ENCODE results near the gene MCOLN1. TPM values are rescaled to one million over a fixed set of nuclear protein-coding genes. Genes with fewer than 3 reads are reported as not detected.

MCOLN1 gene
- total and polyA plus RNA-seq, 2 of the 4 experiments (the other 2 are of a cell fraction) = 3.4 to 19.6 TPM

- H4K5ac ChIP-seq (ENCODE audit: low read depth, low read length) = no peak overlapping the region
- H2BK5ac ChIP-seq (ENCODE audit: low read depth, low read length, poor library complexity, severe bottlenecking) = no peak overlapping the region
- H2BK120ac ChIP-seq (ENCODE audit: low read depth, low read length) = no peak overlapping the region
- no peak overlapping the region for H4K91ac ChIP-seq (ENCODE audit: insufficient read depth, low read depth, low read length)
- no peak overlapping the region for H2BK15ac ChIP-seq (ENCODE audit: low read depth, low read length)
- no peak overlapping the region for H3K56ac ChIP-seq (ENCODE audit: extremely low read depth, insufficient read depth, low read length)
- H3K4me2 ChIP-seq (ENCODE audit: low read depth, low read length) = no peak overlapping the region
- dilution Hi-C loops (cut with HindIII; ENCODE audit: low sequenced_read_pairs, unreplicated experiment) = no loop called here
- peaks cover 24% of the 10 kb centered on the region; the same call in 1 of the 2 replicates for H3K27me3 ChIP-seq (ENCODE audit: control insufficient read depth, insufficient read depth, low read length)
- no peak overlapping the region for H4K8ac ChIP-seq (ENCODE audit: low read depth in 2 of 2, low read length in 2 of 2)
- TF ChIP-seq BHLHE40 (IDR thresholded peaks at IDR 0.05; ENCODE audit: low read depth, low read length) = no peak
- no peak for TF ChIP-seq RAD21 (IDR thresholded peaks at IDR 0.05; ENCODE audit: low read length)
- TF ChIP-seq, protein P1, sequence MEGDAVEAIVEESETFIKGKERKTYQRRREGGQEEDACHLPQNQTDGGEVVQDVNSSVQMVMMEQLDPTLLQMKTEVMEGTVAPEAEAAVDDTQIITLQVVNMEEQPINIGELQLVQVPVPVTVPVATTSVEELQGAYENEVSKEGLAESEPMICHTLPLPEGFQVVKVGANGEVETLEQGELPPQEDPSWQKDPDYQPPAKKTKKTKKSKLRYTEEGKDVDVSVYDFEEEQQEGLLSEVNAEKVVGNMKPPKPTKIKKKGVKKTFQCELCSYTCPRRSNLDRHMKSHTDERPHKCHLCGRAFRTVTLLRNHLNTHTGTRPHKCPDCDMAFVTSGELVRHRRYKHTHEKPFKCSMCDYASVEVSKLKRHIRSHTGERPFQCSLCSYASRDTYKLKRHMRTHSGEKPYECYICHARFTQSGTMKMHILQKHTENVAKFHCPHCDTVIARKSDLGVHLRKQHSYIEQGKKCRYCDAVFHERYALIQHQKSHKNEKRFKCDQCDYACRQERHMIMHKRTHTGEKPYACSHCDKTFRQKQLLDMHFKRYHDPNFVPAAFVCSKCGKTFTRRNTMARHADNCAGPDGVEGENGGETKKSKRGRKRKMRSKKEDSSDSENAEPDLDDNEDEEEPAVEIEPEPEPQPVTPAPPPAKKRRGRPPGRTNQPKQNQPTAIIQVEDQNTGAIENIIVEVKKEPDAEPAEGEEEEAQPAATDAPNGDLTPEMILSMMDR (conservative IDR thresholded peaks at IDR 0.05; ENCODE audit: low read depth, low read length) = no peak
- TF ChIP-seq RFX5 (IDR thresholded peaks at IDR 0.05; ENCODE audit: low read depth, low read length) = no peak
- TF ChIP-seq CEBPB (IDR thresholded peaks at IDR 0.05; ENCODE audit: low read depth, low read length) = no peak
- no peak for TF ChIP-seq SMC3 (IDR thresholded peaks at IDR 0.05; ENCODE audit: low read depth, low read length)
- TF ChIP-seq CHD1 (IDR thresholded peaks at IDR 0.05; ENCODE audit: low read depth, low read length) = no peak
- TF ChIP-seq FOS (IDR thresholded peaks at IDR 0.05; ENCODE audit: low read depth, low read length) = no peak
- no peak overlapping the region for H2AFZ ChIP-seq (replicated peaks; ENCODE audit: low read length, poor library complexity)
- ChIA-PET CTCF (no interaction called here), POLR2A (ENCODE audit: unreplicated experiment) (no interaction called here)
- H3K4ac ChIP-seq (ENCODE audit: low read depth, low read length) = no peak overlapping the region
- H3K14ac ChIP-seq (replicated peaks; ENCODE audit: low read depth, low read length) = no peak overlapping the region
- H3K18ac ChIP-seq (ENCODE audit: low read depth, low read length) = no peak overlapping the region
- no peaks in the 10 kb centered on the region for H3K9me1 ChIP-seq (ENCODE audit: insufficient read depth, low read length)
- no peak overlapping the region for H2BK20ac ChIP-seq (ENCODE audit: low read depth, low read length)
- in situ Hi-C loops (cut with MboI; ENCODE audit: low sequenced_read_pairs) = no loop called here
- no peak overlapping the region for H3K9ac ChIP-seq (ENCODE audit: low read depth, low read length)
- DNase-seq (no peak), ATAC-seq (ENCODE audit: low read depth) (no peak)
- no TSS peak for BruUV-seq (replicated peaks)
- H2AK9ac ChIP-seq (replicated peaks; ENCODE audit: low read depth, low read length, poor library complexity) = no peak overlapping the region
- H3K23ac ChIP-seq (ENCODE audit: low read depth, low read length) = no peak overlapping the region
- H3K9me3 ChIP-seq (ENCODE audit: control insufficient read depth, insufficient read depth, low read length) = no peaks in the 10 kb centered on the region
- H3K4me1 ChIP-seq (ENCODE audit: control insufficient read depth, insufficient read depth, low read length) = peaks cover 3% of the 10 kb centered on the region; the same call in 1 of the 2 replicates
- intact Hi-C loops (cut with micrococcal nuclease) = no loop called here
- H2AK5ac ChIP-seq (ENCODE audit: low read depth, low read length) = no peak overlapping the region
- no peaks in the 10 kb centered on the region for H3K79me1 ChIP-seq (ENCODE audit: low read depth in 1 of 2, low read length in 2 of 2)
- H4K20me1 ChIP-seq (ENCODE audit: insufficient read depth, low read length) = no peaks in the 10 kb centered on the region
- no peak overlapping the region for H3K4me3 ChIP-seq (ENCODE audit: insufficient read depth, low read depth, low read length)
- 51% methylated on average over 2 of the region's 6 CpGs; no CpG with 5 or more reads in 1 of the 2 experiments for WGBS, 2 experiments (ENCODE audit: extremely low coverage in 2 of 2, insufficient read length in 1 of 2)
- no peaks in the 10 kb centered on the region for H3K36me3 ChIP-seq (ENCODE audit: control insufficient read depth, insufficient read depth, low read length)
- no peak overlapping the region for H3K27ac ChIP-seq (ENCODE audit: insufficient read depth, low read length)
Observed at GRCh38 chr19:7504684-7505083, 17.7 kb upstream of the MCOLN1 start.

Measured in IMR-90 (cell line).